ENCODE data around the gene PCYT1B.

Gene PCYT1B

GRCh38 chrX:24647257-24648058 lies at the start of gene PCYT1B:
TSS of gene PCYT1B (minus strand) at chrX:24647347. CDS start at chrX:24647105, 242 bp downstream.
- Histone ChIP-seq H3K27ac (no peak within 1 kb of the TSS), H3K9ac (ENCODE audit: insufficient read length) (no peak within 1 kb of the TSS), H3K36me3 (ENCODE audit: insufficient read depth, low read length) (no peaks in the 10 kb centered on the region), H3K9me3 (ENCODE audit: low read depth, low read length) (no peaks in the 10 kb centered on the region), H3K4me3 (peak within 1 kb of the TSS; percentile 69)
- TF ChIP-seq EZH2 (IDR thresholded peaks at IDR 0.05) (no peak), POLR2AphosphoS5 (IDR thresholded peaks at IDR 0.05; ENCODE audit: borderline replicate concordance, low read depth, low read length) (no peak), FOXP2 (optimal IDR thresholded peaks at IDR 0.05; ENCODE audit: control extremely low read depth, extremely low read length, insufficient read depth) (no peak)
- DNase-seq (ENCODE audit: low read depth, low spot score), result no peak

DNA sequence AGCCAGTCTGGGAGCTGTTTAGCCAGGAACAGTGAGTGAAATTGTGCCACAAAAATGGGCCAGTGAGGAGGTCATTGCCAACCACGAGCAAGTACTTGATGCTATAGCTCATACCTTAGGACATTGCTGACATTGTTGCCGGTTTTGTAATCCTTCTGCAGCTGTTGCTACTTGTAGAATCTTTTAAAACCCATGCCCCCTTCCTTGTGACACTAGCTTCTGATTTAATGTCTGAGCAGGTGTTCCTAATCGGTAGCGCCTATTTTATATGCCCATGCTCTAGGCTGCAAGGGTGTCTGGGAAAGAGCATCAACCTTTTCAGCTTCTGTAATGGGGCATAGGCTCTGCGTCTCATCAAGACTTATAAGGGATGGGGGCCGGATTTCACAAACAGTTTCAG lies 49.1 kb upstream of the PCYT1B start:
- peaks cover 23% of the 10 kb centered on the region for H3K36me3 ChIP-seq (ENCODE audit: insufficient read depth, low read length)
- H3K9me3 ChIP-seq (ENCODE audit: low read depth, low read length), result no peaks in the 10 kb centered on the region
- no peak for DNase-seq (ENCODE audit: low read depth, low spot score)
- H3K4me3 ChIP-seq, result peak overlapping the region; percentile 7; the same call in 1 of the 2 replicates
- H3K9ac ChIP-seq (ENCODE audit: insufficient read length), result no peak overlapping the region
- H3K27ac ChIP-seq, result no peak overlapping the region
- TF ChIP-seq POLR2AphosphoS5 (IDR thresholded peaks at IDR 0.05; ENCODE audit: borderline replicate concordance, low read depth, low read length) (no peak), EZH2 (IDR thresholded peaks at IDR 0.05) (no peak), FOXP2 (optimal IDR thresholded peaks at IDR 0.05; ENCODE audit: control extremely low read depth, extremely low read length, insufficient read depth) (no peak)

DNA sequence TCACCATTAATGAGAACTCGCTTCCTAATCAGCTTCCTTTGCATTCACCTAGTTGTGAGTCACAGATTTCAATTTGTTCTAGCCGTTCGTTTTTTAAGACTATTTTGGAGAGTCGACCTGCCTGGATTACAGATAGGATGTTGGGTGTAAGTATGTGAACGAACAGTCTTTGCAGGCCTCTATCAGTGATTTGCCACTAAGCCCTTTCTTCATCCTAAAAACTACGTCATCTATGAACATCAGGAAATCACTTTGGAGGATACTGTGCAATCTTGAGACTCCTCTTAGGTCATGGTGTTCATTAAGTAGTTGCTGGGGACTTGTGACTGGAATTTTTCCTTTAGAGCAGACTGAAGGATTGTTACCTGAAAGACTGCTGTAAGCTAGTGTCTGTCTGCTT lies 47.7 kb upstream of the PCYT1B start:
- Histone ChIP-seq H3K27ac (no peak overlapping the region), H3K4me3 (peak overlapping the region; percentile 86), H3K36me3 (ENCODE audit: insufficient read depth, low read length) (peaks cover 10% of the 10 kb centered on the region), H3K9ac (ENCODE audit: insufficient read length) (peak overlapping the region; percentile 89), H3K9me3 (ENCODE audit: low read depth, low read length) (no peaks in the 10 kb centered on the region)
- TF ChIP-seq POLR2AphosphoS5 (IDR thresholded peaks at IDR 0.05; ENCODE audit: borderline replicate concordance, low read depth, low read length) (no peak), FOXP2 (optimal IDR thresholded peaks at IDR 0.05; ENCODE audit: control extremely low read depth, extremely low read length, insufficient read depth) (no peak), EZH2 (IDR thresholded peaks at IDR 0.05) (no peak)
- DNase-seq (ENCODE audit: low read depth, low spot score), result no peak

GRCh38 chrX:24693453-24694202 lies 46.5 kb upstream of the PCYT1B start, which contains the start of gene POLA1:
TSS of gene POLA1 (plus strand) at chrX:24693918. CDS start at chrX:24693962, 44 bp downstream.
- H3K27ac ChIP-seq, result peak within 1 kb of the TSS; percentile 68; the same call in 1 of the 2 replicates

DNA sequence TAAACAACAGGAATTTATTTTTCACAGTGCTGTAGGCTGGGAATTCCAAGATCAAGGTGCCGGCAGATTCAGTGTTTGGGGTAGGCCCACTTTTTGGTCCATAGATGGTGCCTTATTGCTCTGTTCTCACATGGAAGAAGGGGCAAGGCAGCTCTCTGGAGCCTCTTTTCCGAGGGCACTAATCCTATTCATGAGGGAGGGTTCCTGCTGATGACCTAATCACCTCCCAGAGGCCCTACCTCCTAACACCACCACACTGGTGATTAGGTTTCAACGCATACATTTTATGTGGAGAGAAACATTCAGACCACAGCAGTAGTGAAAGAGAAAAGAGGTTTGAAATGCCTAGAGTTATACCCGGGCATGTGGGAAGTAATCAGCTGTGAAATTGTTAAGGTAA lies 45.2 kb upstream of the PCYT1B start:
- no peak overlapping the region for H3K9ac ChIP-seq (ENCODE audit: insufficient read length)
- TF ChIP-seq POLR2AphosphoS5 (IDR thresholded peaks at IDR 0.05; ENCODE audit: borderline replicate concordance, low read depth, low read length), result no peak
- TF ChIP-seq EZH2 (IDR thresholded peaks at IDR 0.05), result no peak
- TF ChIP-seq FOXP2 (optimal IDR thresholded peaks at IDR 0.05; ENCODE audit: control extremely low read depth, extremely low read length, insufficient read depth), result no peak
- no peaks in the 10 kb centered on the region for H3K9me3 ChIP-seq (ENCODE audit: low read depth, low read length)
- no peak overlapping the region; the same call in 1 of the 2 replicates for H3K27ac ChIP-seq
- H3K4me3 ChIP-seq, result peak overlapping the region; percentile 86; the same call in 1 of the 2 replicates
- peaks cover 3% of the 10 kb centered on the region; the same call in 1 of the 2 replicates for H3K36me3 ChIP-seq (ENCODE audit: insufficient read depth, low read length)
- DNase-seq (ENCODE audit: low read depth, low spot score), result no peak

More at GRCh38 chrX:24693453-24694202, 46.5 kb upstream of the PCYT1B start, which contains the start of gene POLA1:
- Histone ChIP-seq H3K9me3 (ENCODE audit: low read depth, low read length) (no peaks in the 10 kb centered on the region), H3K36me3 (ENCODE audit: insufficient read depth, low read length) (peaks cover 3% of the 10 kb centered on the region; the same call in 1 of the 2 replicates), H3K9ac (ENCODE audit: insufficient read length) (peak within 1 kb of the TSS; percentile 89), H3K4me3 (peak within 1 kb of the TSS; percentile 86)
- TF ChIP-seq POLR2AphosphoS5 (IDR thresholded peaks at IDR 0.05; ENCODE audit: borderline replicate concordance, low read depth, low read length) (peak; percentile 53; the same call in 1 of the 2 replicates), EZH2 (IDR thresholded peaks at IDR 0.05) (no peak)
- peak; percentile 79 for DNase-seq (ENCODE audit: low read depth, low spot score)

- TF ChIP-seq FOXP2 (optimal IDR thresholded peaks at IDR 0.05; ENCODE audit: control extremely low read depth, extremely low read length, insufficient read depth), result no peak
- no peak for TF ChIP-seq POLR2AphosphoS5 (IDR thresholded peaks at IDR 0.05; ENCODE audit: borderline replicate concordance, low read depth, low read length)
- TF ChIP-seq EZH2 (IDR thresholded peaks at IDR 0.05), result no peak
- no peak overlapping the region for H3K9ac ChIP-seq (ENCODE audit: insufficient read length)
- DNase-seq (ENCODE audit: low read depth, low spot score), result no peak
- no peak overlapping the region for H3K27ac ChIP-seq
- no peaks in the 10 kb centered on the region for H3K9me3 ChIP-seq (ENCODE audit: low read depth, low read length)
- no peaks in the 10 kb centered on the region for H3K36me3 ChIP-seq (ENCODE audit: insufficient read depth, low read length)
- no peak overlapping the region for H3K4me3 ChIP-seq
Observed at GRCh38 chrX:24684048-24684447, 36.9 kb upstream of the PCYT1B start.

- Histone ChIP-seq H3K4me3 (no peak overlapping the region), H3K9ac (ENCODE audit: insufficient read length) (no peak overlapping the region), H3K27ac (no peak overlapping the region), H3K36me3 (ENCODE audit: insufficient read depth, low read length) (no peaks in the 10 kb centered on the region), H3K9me3 (ENCODE audit: low read depth, low read length) (no peaks in the 10 kb centered on the region)
- no peak for DNase-seq (ENCODE audit: low read depth, low spot score)
- TF ChIP-seq FOXP2 (optimal IDR thresholded peaks at IDR 0.05; ENCODE audit: control extremely low read depth, extremely low read length, insufficient read depth), result no peak
- TF ChIP-seq EZH2 (IDR thresholded peaks at IDR 0.05), result no peak
- no peak for TF ChIP-seq POLR2AphosphoS5 (IDR thresholded peaks at IDR 0.05; ENCODE audit: borderline replicate concordance, low read depth, low read length)
Observed at GRCh38 chrX:24682739-24683432, 35.7 kb upstream of the PCYT1B start.

All from SK-N-MC (cell line).